K562 (cell line): ENCODE measurements around the gene PCBP4. TPM values are rescaled to one million over a fixed set of nuclear protein-coding genes. Genes with fewer than 3 reads are reported as not detected.

Source experiments
- ATAC-seq: fragments of 200-7000 bp; cut with Tn5 transposase; 3 replicates; pipeline ENCODE4 v1.9.1; 2020; ENCODE audit warnings: moderate library complexity
- BruUV-seq: library from RNA; stranded (reverse); fragments of 400-500 nt; replicated peaks from 2 replicates; lab custom pipeline; 2021; lab: Mats Ljungman, UMichigan
- CTCF ChIA-PET: fragments of 300-600 bp; formaldehyde crosslinking; extraction: SDS; loops from one replicate; lab custom pipeline; 2021; ENCODE audit warnings: low intra/inter-chr PET ratio; lab: Yijun Ruan, JAX
- POLR2A ChIA-PET: fragments of 300-600, 350-650 bp; sonication (Branson Sonifier 250); formaldehyde crosslinking; extraction: SDS; loops from one replicate; lab custom pipeline; 2021; ENCODE audit warnings: antibody characterized with exemption, inconsistent platforms; lab: Yijun Ruan, JAX
- DNase-seq, 4 experiments: peaks; one replicate each; pipeline versions ENCODE4 v3.0.0 to v3.0.0-alpha.2; 2011 to 2018; ENCODE audit warnings: low spot score in 3 of 4, mixed read lengths in 3 of 4; ENCODE audit errors: extremely low read depth in 1 of 4
- FAIRE-seq: peaks from 2 replicates; lab custom pipeline; 2011; peaks lifted over from hg19 to GRCh38; lab: Jason Lieb, UNC
- H2AFZ ChIP-seq: 2 replicates; pipeline ENCODE4 v1.6.0; 2011; ENCODE audit warnings: low read depth, low read length, control low read depth, inconsistent platforms
- H3K27ac ChIP-seq: fragments of 200-600 bp; 3 replicates; pipeline ENCODE4 v1.8.0; 2011; ENCODE audit warnings: low read depth, mild to moderate bottlenecking, control low read depth, inconsistent platforms, low read length, moderate library complexity, mixed read lengths; ENCODE audit errors: extremely low read depth
- H3K27me3 ChIP-seq, 2 experiments: fragments of 300-600 bp in 1 of 2; 2 replicates in 1 of 2; 3 replicates in 1 of 2; pipeline versions ENCODE4 v1.6.0 to v1.8.0; 2011; ENCODE audit warnings: inconsistent platforms in 2 of 2, low read length in 2 of 2, mild to moderate bottlenecking in 1 of 2, mixed read lengths in 1 of 2, moderate library complexity in 1 of 2; ENCODE audit not compliant: control insufficient read depth in 2 of 2, insufficient read depth in 2 of 2
- H3K36me3 ChIP-seq: fragments of 300-600 bp; 3 replicates; pipeline ENCODE4 v1.8.0; 2011; ENCODE audit warnings: mild to moderate bottlenecking, low read length, inconsistent platforms; ENCODE audit not compliant: control insufficient read depth, insufficient read depth
- H3K4me1 ChIP-seq, 2 experiments: fragments of 200-600 bp in 1 of 2; replicated peaks in 1 of 2; 2 replicates in 1 of 2; 3 replicates in 1 of 2; pipeline versions ENCODE4 v1.5.1 to v1.8.0; 2011; ENCODE audit warnings: inconsistent platforms in 2 of 2, low read length in 2 of 2, mild to moderate bottlenecking in 1 of 2, mixed read lengths in 1 of 2, moderate library complexity in 1 of 2; ENCODE audit not compliant: control insufficient read depth in 2 of 2, insufficient read depth in 2 of 2
- H3K4me2 ChIP-seq: 2 replicates; pipeline ENCODE4 v1.6.1; 2011; ENCODE audit warnings: low read length, control low read depth, inconsistent platforms, mixed read lengths; ENCODE audit not compliant: insufficient read depth
- H3K4me3 ChIP-seq: fragments of 200-600 bp; sonication (generic), shearing (Covaris generic); 2 replicates; pipeline ENCODE4 v1.5.1; 2016; ENCODE audit warnings: control low read depth, inconsistent platforms
- H3K79me2 ChIP-seq: fragments of 200-600 bp; 3 replicates; pipeline ENCODE4 v1.8.0; 2011; ENCODE audit warnings: low read length, inconsistent platforms; ENCODE audit not compliant: control insufficient read depth, insufficient read depth
- H3K9ac ChIP-seq, 2 experiments: 2 replicates each; pipeline versions ENCODE4 v1.6.0 to v1.6.1; 2011; ENCODE audit warnings: low read depth in 2 of 2, low read length in 2 of 2, control low read depth in 1 of 2, inconsistent platforms in 1 of 2, mild to moderate bottlenecking in 1 of 2, mixed read lengths in 1 of 2; ENCODE audit not compliant: insufficient read depth in 1 of 2
- H3K9me1 ChIP-seq: one replicate; pipeline ENCODE4 v1.6.0; 2011; ENCODE audit warnings: inconsistent platforms, mild to moderate bottlenecking, low read length, moderate library complexity; ENCODE audit not compliant: control insufficient read depth, insufficient read depth
- H3K9me3 ChIP-seq: replicated peaks from 2 replicates; pipeline ENCODE4 v1.5.1; 2011; ENCODE audit warnings: low read depth, low read length, inconsistent platforms; ENCODE audit not compliant: control insufficient read depth, insufficient read depth
- H4K20me1 ChIP-seq: replicated peaks from 2 replicates; pipeline ENCODE4 v1.6.1; 2011; ENCODE audit warnings: low read length, inconsistent platforms, mixed read lengths; ENCODE audit not compliant: control insufficient read depth, insufficient read depth
- ASH1L ChIP-seq: fragments of 450-650 bp; IDR thresholded peaks from 2 replicates; pipeline ENCODE4 v1.6.1; 2018; ENCODE audit warnings: borderline replicate concordance, mild to moderate bottlenecking, low read depth; ENCODE audit not compliant: partially characterized antibody
- LARP7 ChIP-seq: fragments of 450-650 bp; IDR thresholded peaks from 2 replicates; pipeline ENCODE4 v1.6.1; 2016
- MXI1 ChIP-seq: IDR thresholded peaks from 2 replicates; pipeline ENCODE4 v1.6.1; 2011; ENCODE audit warnings: low read depth, mild to moderate bottlenecking, improper control_type of control experiment, low read length
- NR2C1 ChIP-seq, 2 experiments: fragments of 450-650 bp; IDR thresholded peaks; 2 replicates each; pipeline ENCODE4 v1.6.1; 2017; ENCODE audit warnings: mild to moderate bottlenecking in 2 of 2, antibody characterized with exemption in 1 of 2, inconsistent platforms in 1 of 2, missing compliant biosample characterization in 1 of 2, missing genetic modification characterization in 1 of 2
- NR2F6 ChIP-seq: fragments of 450-650 bp; formaldehyde crosslinking; IDR thresholded peaks from 2 replicates; pipeline ENCODE4 v1.4.0; 2020; ENCODE audit warnings: mild to moderate bottlenecking
- ZBTB8A ChIP-seq: fragments of 450-650 bp; IDR thresholded peaks from 2 replicates; pipeline ENCODE4 v1.6.1; 2018; ENCODE audit warnings: mild to moderate bottlenecking, moderate library complexity; ENCODE audit not compliant: partially characterized antibody
- WGBS: fragments of 100-300 bp; shearing (Covaris generic); methylation state at CpG from one replicate; pipeline ENCODE4 v1.1.6; 2016; ENCODE audit warnings: low coverage, mixed read lengths; ENCODE audit not compliant: insufficient coverage; ENCODE audit errors: missing lambda C conversion rate; 5-methylcytosine and 5-hydroxymethylcytosine counted together
- in situ Hi-C: fragments of 300-500 bp; cut with MboI; formaldehyde crosslinking; loops from 4 replicates; pipeline ENCODE4 v1.15.0; 2018; ENCODE audit warnings: inconsistent platforms, mixed read lengths
- intact Hi-C: fragments of 100-400 bp; cut with micrococcal nuclease; formaldehyde crosslinking; loops from 2 replicates; pipeline ENCODE4 v1.14.2; 2022
- polyA plus RNA-seq, 8 experiments: library from polyadenylated mRNA; depleted of rRNA in 4 of 8; stranded (reverse) in 5 of 8; unstranded in 3 of 8; fragments of >200 nt; fragmentation: Nextera tagmentation in 2 of 8; fragmentation: Illumina TruSeq in 1 of 8; extraction: Ambion mirVana in 2 of 8; extraction: Trizol in 1 of 8; gene quantifications; 2 replicates each; pipeline versions ENCODE4 v1.2.1 to v1.2.3, GENCODE V29; 2011 to 2014; ENCODE audit warnings: inconsistent platforms in 1 of 8, missing spikeins in 1 of 8
- total RNA-seq, 7 experiments: library from RNA; depleted of rRNA in 6 of 7; stranded (reverse); fragments of >200 nt in 6 of 7; fragmentation: Illumina TruSeq in 2 of 7; extraction: Trizol in 2 of 7; gene quantifications; 2 replicates each; pipeline versions ENCODE4 v1.2.1 to v1.2.3, GENCODE V29; 2011 to 2021; ENCODE audit warnings: low replicate concordance in 1 of 7

The PCBP4 gene
- total and polyA plus RNA-seq, 9 of the 15 experiments (the other 6 are each of a cell fraction or from before 2014, with no cell fraction given): 0.06 to 5.8 (median 2.6) TPM

DNA sequence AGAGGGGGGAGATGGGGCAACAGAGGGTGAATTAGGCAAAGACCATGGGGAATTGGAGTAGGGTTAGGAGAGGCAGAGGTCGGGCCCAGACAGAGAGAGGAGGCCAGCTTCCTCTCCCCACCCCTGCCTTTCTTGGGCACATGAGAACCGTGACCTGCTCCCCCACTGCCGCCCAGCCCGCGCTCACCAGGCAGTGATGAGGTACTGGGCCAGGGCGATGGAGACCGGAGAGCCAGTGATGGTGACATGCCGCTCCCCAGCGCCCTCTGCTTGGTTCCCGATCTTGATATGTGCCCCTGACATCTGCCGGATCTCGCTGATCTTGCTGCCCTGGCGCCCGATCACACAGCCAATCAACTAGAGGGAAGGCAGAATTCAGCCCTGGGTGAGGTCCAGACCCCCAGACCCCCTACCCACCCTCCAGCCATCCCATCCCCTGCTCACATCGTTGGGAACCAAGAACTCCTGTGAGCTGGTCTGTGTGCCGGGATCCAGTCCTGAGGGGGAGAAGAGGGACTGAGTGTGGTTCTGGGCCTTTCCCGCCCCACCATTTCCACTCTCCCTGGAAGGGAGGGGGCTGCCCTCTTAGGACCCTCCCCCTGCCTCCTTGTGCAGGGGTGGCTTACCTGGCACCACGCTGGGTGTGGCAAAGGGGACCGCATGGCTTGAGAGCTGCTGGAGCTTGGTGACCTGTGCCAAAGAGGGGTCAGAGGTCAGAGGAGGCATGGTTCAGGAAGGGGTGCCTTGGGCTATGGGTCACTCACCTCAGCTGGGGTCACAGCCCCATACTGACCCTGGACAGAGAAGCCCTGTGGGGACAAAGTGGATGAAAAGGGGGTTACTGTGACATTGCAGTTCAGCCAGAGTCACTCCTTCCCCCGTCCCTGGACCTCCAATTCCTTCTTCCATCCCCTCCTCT lies 8.4 kb downstream of the PCBP4 start:
- intact Hi-C loops: no loop called here
- no TSS peak for BruUV-seq

More for the DNA sequence above, 8.4 kb downstream of the PCBP4 start:
- H3K9me1 ChIP-seq: no peaks in the 10 kb centered on the region
- H3K27ac ChIP-seq: no peak overlapping the region
- in situ Hi-C loops: no loop called here
- ATAC-seq: no peak
- peaks cover 0 to 18% of the 10 kb centered on the region in 2 experiments; a peak in 2 of 5 replicates for H3K27me3 ChIP-seq
- H3K4me1 ChIP-seq: peaks cover 0 to 16% of the 10 kb centered on the region in 2 experiments; a peak in 2 of 5 replicates
- H3K4me3 ChIP-seq: no peak overlapping the region
- no peak for TF ChIP-seq NR2F6 (CRISPR knock-in tag)
- TF ChIP-seq ZBTB8A: no peak
- no peak for TF ChIP-seq LARP7
- TF ChIP-seq MXI1: no peak
- TF ChIP-seq ASH1L: no peak
- no peak for TF ChIP-seq NR2C1 (IDR thresholded peaks at IDR 0.05)
- TF ChIP-seq NR2C1 (tag; IDR thresholded peaks at IDR 0.05): peak; percentile 24; the same call in 1 of the 2 replicates
- TF ChIP-seq, all 486 proteins: peak for 1
- no peaks in the 10 kb centered on the region for H3K79me2 ChIP-seq
- ChIA-PET CTCF (no interaction called here), POLR2A (interaction anchor here (0.6 to 0.9 kb wide), 2 partner anchors 17 to 141 kb away, joined by 3 to 4 read pairs; partner anchors contain the start of gene RRP9)
- 0 out of 2 replicates have a peak, but pooled peaks cover 6% of the 10 kb centered on the region for H4K20me1 ChIP-seq
- no peaks in the 10 kb centered on the region for H3K9me3 ChIP-seq
- H3K4me2 ChIP-seq: no peak overlapping the region
- no peak for DNase-seq
- H3K36me3 ChIP-seq: no peaks in the 10 kb centered on the region
- no peak overlapping the region for H2AFZ ChIP-seq
- no peak overlapping the region for H3K9ac ChIP-seq
- no peak for FAIRE-seq
- 29% methylated on average over 2 of the region's 20 CpGs for WGBS
